Fibroblast of the aortic adventitia (primary cell): ENCODE data around the gene F5. TPM values are rescaled to one million over a fixed set of nuclear protein-coding genes. Genes with fewer than 3 reads are reported as not detected.

Source experiments
- DNase-seq: peaks from one replicate; pipeline ENCODE4 v3.0.0-alpha.2; 2010; ENCODE audit warnings: low read depth
- H3K4me3 ChIP-seq: 2 replicates; pipeline ENCODE4 v1.5.1; 2011; ENCODE audit warnings: low read depth, mild to moderate bottlenecking, control low read depth, low read length, moderate library complexity
- CTCF ChIP-seq: IDR thresholded peaks from 2 replicates; pipeline ENCODE4 v1.5.1; 2011; ENCODE audit warnings: mild to moderate bottlenecking, low read length, control low read depth, inconsistent platforms; ENCODE audit not compliant: insufficient read depth
- total RNA-seq: library from RNA; depleted of rRNA; stranded (reverse); fragments of >200 nt; gene quantifications from 2 replicates; pipeline ENCODE4 v1.2.3, GENCODE V29; 2012; ENCODE audit warnings: low replicate concordance

The F5 gene
- total RNA-seq, 1 donor = not detected

- no peak for TF ChIP-seq CTCF
- no peak overlapping the region for H3K4me3 ChIP-seq
- no peak for DNase-seq
Observed at GRCh38 chr1:169624122-169624521, 37.8 kb upstream of the F5 start.

- TF ChIP-seq CTCF = no peak
- DNase-seq = no peak
- no peak overlapping the region for H3K4me3 ChIP-seq
Observed at GRCh38 chr1:169623132-169623926, 37.0 kb upstream of the F5 start.

- no peak overlapping the region for H3K4me3 ChIP-seq
- DNase-seq = no peak
- TF ChIP-seq CTCF = no peak
Observed at GRCh38 chr1:169620565-169620964, 34.3 kb upstream of the F5 start.

GRCh38 chr1:169618367-169618766, 32.1 kb upstream of the F5 start:
- TF ChIP-seq CTCF = no peak
- H3K4me3 ChIP-seq = no peak overlapping the region
- no peak for DNase-seq

GRCh38 chr1:169615803-169616202, 29.5 kb upstream of the F5 start:
- DNase-seq = no peak
- TF ChIP-seq CTCF = no peak
- no peak overlapping the region for H3K4me3 ChIP-seq

GRCh38 chr1:169610858-169611257, 24.6 kb upstream of the F5 start:
- DNase-seq = no peak
- TF ChIP-seq CTCF = no peak
- no peak overlapping the region for H3K4me3 ChIP-seq

GRCh38 chr1:169610108-169610507, 23.8 kb upstream of the F5 start:
- H3K4me3 ChIP-seq = no peak overlapping the region
- no peak for DNase-seq
- TF ChIP-seq CTCF = no peak
